GM19468 (cell line): Measurements from ENCODE around the gene MMP17.
A peak's percentile ranks its signal among the peaks of the same experiment; 100 is the strongest.
"Not testable (repeated sequence)": the region's sequence is repeated elsewhere in the genome, so short reads cannot be mapped to it uniquely, and the experiment has no call there.

Experiments
- ATAC-seq: cut with Tn5 transposase; IDR thresholded peaks from one replicate; pipeline ENCODE4 v1.9.1; 2021; ENCODE audit warnings: mild to moderate bottlenecking, moderate library complexity, moderate number of reproducible peaks; ENCODE audit not compliant: unreplicated experiment; ENCODE audit errors: extremely low read depth

Gene MMP17

DNA sequence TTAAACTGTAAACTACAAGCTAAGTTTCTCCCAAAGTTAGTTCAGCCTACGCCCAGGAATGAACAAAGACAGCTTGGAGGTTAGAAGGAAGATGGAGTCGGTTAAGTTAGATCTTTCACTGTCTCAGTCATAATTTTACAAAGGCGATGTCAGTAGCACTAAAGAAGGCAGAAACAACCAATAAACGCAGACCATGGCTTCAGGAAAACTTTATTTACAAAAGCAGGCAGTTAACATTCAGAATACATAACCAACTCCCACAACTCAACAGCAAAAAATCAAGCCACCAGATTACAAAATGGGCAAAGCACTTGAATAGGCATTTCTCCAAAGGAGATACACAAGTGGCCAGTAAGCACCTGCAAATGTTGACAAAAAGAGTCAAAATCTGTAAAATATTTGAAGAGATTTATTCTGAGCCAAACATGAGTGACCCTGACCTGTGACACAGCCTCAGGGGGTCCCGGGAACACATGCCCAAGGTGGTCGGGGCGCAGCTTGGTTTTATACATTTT, 57.4 kb downstream of the MMP17 start:
- ATAC-seq = no peak

GRCh38 chr12:131891722-131892121, 63.5 kb downstream of the MMP17 start:
- not testable (repeated sequence) for ATAC-seq

DNA sequence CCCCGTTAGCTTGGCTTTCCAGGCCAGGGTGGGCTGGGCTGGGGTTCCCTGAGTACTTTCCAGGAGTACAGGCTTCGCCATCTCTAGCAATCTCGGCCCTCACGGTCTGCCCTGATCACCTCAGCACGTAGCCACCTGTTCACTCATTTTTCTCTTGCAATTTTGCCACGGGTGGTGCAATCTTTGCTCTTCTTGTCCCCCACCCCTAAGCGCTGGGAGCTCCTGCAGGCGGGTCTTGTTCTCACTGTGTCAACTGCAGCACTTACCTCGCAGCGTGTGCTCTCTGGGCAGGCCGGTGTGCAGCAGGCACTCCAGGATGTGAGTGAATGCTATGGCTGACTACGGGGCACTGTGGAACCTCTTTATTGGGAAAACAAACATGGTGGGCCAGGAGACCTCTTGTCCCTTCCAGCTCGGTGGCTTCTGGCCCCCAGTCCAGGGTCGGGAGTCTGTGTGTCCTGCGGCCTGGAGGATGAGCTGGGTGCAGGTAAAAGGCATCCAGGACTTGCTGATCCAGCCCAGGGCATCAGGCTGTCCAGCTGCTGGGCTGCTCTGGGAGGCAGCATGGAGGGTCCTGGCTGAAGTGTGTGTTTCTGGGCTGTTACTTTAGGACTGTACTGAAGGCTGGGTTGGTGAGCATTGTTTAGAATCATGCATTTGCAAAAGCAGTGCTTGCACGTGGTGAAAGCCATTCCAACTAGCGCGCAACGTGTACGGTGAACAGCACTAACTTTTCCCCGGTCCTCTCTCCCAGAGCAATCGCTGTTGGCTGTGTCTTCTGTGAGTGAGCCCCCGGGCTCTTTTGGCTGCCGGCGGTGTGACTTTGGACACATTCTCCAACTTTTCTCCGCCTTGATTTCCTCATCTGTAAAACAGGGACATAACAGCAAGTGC, 64.8 kb downstream of the MMP17 start:
- ATAC-seq = no peak

DNA sequence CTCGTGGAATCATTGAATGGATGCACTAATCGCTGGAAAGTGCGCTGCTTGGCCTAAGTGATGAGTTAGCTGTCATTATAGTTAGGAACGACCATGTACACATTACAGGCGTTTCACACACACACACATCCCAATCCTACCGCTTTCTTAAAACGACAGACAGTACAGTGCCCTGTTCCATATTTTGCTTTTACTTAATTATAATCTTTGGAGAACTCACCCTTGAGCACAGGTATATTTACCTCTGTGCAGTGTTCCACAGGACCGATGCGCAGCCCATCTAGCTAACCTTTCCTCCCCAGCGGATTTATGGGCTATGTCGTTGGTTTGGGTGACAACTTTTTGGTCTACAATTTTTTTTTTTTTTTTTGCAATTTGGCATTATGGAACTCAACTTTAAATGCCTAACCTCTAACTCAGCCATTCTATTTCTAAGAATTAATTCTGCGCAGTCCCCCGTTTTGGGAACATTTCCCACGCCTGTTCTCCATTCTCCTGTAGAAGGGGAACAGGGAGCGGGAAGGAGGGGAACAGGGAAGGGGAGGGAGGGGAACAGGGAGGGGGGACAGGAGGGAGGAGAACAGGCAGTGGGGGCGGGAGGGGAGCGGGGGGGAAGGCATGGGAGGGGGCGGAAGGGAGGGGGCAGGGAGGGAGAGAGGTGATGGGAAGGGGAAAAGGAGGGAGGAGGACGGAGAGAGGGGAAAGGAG, 65.6 kb downstream of the MMP17 start:
- ATAC-seq = no peak

DNA sequence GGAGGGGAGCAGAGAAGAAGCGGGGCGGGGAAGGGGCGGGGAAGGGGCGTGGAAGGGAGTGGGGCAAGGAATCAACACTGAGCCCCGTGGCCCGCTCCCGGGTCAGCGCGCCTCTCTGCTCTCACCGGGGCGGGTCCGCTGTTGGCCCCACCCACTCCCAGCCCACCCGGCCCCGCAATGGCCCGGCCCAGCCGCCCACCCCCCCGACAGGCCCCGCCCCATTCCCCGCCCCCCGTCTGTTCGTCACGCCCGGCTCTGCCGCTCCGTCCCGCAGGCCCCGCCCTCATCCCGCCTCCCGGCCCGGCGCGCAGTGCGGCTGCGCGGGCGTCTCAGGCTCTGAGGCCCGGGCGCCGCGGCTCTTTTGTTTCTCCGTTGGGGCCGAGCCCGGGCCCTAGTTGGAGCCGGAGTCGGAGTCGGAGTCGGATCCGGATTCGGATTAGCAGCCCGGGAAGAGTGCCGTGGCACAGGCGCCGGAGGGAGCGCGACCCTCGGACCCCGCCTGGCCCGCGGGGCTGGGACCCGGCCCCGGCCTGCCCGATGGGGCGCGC, 66.2 kb downstream of the MMP17 start, which contains the start of gene ULK1:
ULK1 (plus strand) TSS at position 310 of the 548 bp plus-strand sequence. CDS start 380 bp downstream, outside the sequence.
- ATAC-seq = peak; percentile 61

- no peak for ATAC-seq
Observed at GRCh38 chr12:131894981-131895639, 66.9 kb downstream of the MMP17 start.

DNA sequence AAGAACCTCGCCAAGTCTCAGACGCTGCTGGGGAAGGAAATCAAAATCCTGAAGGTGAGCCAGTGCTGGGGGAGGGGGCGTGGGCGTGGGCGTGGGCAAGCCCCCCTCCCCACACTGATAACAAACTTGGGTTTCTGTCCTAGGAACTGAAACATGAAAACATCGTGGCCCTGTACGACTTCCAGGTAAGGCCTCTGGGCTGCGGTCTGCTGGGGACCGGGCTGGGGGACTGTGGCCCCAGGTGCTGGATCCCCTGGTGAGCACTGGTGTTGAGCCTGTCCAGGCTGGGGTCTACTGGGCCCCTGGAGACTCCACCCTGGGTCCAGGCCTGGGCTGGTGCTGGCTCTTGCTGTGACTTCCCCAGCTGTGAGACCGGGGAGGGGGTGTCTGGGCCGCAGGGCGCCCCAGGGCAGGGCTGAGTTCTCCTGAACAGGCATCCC, 67.5 kb downstream of the MMP17 start:
- no peak for ATAC-seq

GRCh38 chr12:131896080-131896810, 68.1 kb downstream of the MMP17 start:
- ATAC-seq = no peak

DNA sequence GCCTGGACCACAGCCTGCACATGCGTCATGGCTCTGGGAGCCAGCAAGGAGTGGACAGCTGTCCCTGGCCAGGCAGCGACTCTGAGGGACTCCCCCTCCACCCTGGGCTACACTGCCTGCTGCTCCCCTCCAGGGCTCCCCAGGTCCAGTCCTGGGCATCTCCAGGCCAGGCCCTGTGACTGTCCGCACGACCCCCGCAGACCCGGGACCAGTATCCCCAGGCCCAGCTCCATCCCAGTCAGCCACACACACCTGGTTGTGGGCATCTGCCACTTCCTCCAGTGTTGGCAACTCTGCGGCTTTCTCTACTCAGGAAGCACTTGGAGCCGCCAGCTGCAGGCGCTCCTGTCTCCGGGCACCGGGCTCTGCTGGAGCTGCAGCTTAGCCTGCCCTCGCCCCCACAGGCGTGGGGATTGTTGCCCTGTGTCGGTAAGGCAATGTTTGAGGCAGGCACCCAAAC, 68.6 kb downstream of the MMP17 start:
- ATAC-seq = no peak

DNA sequence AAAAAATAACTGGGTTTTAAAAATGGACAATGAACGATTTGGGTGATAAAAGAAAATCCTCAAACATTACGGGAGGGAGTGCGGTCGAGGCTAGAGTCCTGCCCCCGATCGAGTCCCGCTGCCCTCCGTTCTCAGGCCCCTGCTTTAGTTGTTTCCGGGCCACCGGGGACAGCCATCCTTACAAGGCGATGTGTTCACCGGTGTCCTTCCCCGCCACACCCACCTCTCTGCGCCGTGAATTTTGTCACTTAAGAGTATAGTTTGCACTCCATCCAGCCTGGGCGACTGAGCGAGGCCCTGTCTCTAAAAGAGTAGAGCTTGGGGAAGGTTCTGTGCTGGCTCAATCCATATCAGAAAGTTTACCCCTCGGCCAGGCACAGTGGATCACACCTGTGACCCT, 69.1 kb downstream of the MMP17 start:
- ATAC-seq = no peak

- no peak for ATAC-seq
Observed at GRCh38 chr12:131897875-131898274, 69.7 kb downstream of the MMP17 start.

- ATAC-seq = no peak
Observed at GRCh38 chr12:131900397-131900796, 72.2 kb downstream of the MMP17 start.
